Fibroblast of lung (primary cell): ENCODE data around the gene STARD13.

Experiments
- CTCF ChIP-seq, 2 donors: IDR thresholded peaks in 1 of 2; conservative IDR thresholded peaks in 1 of 2; 1 replicate in 1 of 2; 2 replicates in 1 of 2; pipeline ENCODE4 v1.5.1; 2011 to 2012; ENCODE audit warnings: low read length in 2 of 2, control low read depth in 1 of 2, inconsistent platforms in 1 of 2, low read depth in 1 of 2, mild to moderate bottlenecking in 1 of 2
- EZH2 ChIP-seq: IDR thresholded peaks from 2 replicates; pipeline ENCODE4 v1.5.1; 2012; ENCODE audit warnings: low read length, control low read depth, mild to moderate bottlenecking; ENCODE audit errors: missing control alignments

- no peak for TF ChIP-seq CTCF (conservative IDR thresholded peaks at IDR 0.05 in 1 of 2, IDR thresholded peaks at IDR 0.05 in 1 of 2; ENCODE audit: low read depth in 1 of 2, low read length in 2 of 2)
- TF ChIP-seq EZH2: no peak
Measured at GRCh38 chr13:33244907-33245287, 40.7 kb downstream of the STARD13 start.
